ENCODE data around the gene GFER.

DNA sequence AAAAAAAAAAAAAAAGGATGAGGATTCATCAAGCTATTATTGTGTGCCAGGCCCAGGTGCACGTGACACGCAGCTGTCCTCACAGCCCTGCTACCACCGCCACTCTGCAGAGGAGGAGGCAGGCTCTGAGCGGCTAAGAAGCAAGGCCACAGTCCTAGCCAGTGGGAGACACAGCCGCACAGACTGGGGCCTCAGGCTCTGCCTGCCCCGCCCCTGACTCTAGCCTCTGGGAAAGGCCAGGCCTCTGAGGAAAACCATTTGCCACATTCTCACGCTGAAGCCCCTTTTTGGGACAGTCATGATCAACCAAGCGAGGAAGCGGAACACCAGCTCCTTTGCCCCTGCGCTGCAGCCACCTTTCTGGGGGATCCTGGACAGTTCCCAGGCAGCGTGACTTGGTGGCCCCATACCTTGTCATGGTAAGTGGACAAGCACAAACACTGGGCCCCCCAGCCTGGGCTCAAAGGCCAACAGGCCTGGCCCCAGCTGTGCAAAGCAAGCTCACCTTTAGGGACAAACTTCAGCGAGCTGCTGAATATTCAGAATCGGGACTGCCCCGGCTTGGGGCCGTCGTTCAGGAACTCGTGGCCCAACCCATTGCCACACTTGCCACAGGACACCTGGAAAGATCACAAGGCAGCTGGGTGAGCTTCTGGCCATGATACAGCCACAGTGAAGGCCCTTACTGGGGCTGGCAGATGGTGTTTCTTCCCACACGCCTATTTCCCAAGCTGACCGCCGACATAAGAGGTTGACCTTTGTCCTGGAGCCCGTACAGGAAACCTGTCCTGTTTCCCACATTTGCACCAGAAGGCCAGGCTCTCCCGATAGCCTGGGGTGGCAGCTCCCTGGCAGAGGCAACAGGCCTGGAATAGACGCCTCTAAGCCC lies 43.5 kb upstream of the GFER start:
- TF ChIP-seq REST (IDR thresholded peaks at IDR 0.05) = peak; percentile 50
- TF ChIP-seq, protein P1, sequence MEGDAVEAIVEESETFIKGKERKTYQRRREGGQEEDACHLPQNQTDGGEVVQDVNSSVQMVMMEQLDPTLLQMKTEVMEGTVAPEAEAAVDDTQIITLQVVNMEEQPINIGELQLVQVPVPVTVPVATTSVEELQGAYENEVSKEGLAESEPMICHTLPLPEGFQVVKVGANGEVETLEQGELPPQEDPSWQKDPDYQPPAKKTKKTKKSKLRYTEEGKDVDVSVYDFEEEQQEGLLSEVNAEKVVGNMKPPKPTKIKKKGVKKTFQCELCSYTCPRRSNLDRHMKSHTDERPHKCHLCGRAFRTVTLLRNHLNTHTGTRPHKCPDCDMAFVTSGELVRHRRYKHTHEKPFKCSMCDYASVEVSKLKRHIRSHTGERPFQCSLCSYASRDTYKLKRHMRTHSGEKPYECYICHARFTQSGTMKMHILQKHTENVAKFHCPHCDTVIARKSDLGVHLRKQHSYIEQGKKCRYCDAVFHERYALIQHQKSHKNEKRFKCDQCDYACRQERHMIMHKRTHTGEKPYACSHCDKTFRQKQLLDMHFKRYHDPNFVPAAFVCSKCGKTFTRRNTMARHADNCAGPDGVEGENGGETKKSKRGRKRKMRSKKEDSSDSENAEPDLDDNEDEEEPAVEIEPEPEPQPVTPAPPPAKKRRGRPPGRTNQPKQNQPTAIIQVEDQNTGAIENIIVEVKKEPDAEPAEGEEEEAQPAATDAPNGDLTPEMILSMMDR (IDR thresholded peaks at IDR 0.05; ENCODE audit: low read depth, low read length, missing input control) = no peak
- TF ChIP-seq, protein P2, sequence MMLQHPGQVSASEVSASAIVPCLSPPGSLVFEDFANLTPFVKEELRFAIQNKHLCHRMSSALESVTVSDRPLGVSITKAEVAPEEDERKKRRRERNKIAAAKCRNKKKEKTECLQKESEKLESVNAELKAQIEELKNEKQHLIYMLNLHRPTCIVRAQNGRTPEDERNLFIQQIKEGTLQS (IDR thresholded peaks at IDR 0.05) = no peak
- TF ChIP-seq, protein P3, sequence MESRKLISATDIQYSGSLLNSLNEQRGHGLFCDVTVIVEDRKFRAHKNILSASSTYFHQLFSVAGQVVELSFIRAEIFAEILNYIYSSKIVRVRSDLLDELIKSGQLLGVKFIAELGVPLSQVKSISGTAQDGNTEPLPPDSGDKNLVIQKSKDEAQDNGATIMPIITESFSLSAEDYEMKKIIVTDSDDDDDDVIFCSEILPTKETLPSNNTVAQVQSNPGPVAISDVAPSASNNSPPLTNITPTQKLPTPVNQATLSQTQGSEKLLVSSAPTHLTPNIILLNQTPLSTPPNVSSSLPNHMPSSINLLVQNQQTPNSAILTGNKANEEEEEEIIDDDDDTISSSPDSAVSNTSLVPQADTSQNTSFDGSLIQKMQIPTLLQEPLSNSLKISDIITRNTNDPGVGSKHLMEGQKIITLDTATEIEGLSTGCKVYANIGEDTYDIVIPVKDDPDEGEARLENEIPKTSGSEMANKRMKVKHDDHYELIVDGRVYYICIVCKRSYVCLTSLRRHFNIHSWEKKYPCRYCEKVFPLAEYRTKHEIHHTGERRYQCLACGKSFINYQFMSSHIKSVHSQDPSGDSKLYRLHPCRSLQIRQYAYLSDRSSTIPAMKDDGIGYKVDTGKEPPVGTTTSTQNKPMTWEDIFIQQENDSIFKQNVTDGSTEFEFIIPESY (IDR thresholded peaks at IDR 0.05) = peak; percentile 57
- peak in 1 of 2 donors; percentile 27 for TF ChIP-seq GABPA (IDR thresholded peaks at IDR 0.05 in 1 of 2, conservative IDR thresholded peaks at IDR 0.05 in 1 of 2)
- TF ChIP-seq, protein P4, sequence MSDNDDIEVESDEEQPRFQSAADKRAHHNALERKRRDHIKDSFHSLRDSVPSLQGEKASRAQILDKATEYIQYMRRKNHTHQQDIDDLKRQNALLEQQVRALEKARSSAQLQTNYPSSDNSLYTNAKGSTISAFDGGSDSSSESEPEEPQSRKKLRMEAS (IDR thresholded peaks at IDR 0.05) = peak; percentile 85
- TF ChIP-seq EGR1 (IDR thresholded peaks at IDR 0.05; ENCODE audit: low read depth in 2 of 2) = peak in 1 of 2 donors; percentile 43
- peak; percentile 88 for TF ChIP-seq SP1 (IDR thresholded peaks at IDR 0.05)
- no peak for TF ChIP-seq FOXA1 (IDR thresholded peaks at IDR 0.05)
- peak in 1 of 2 donors; percentile 63 for TF ChIP-seq JUND (IDR thresholded peaks at IDR 0.05)
